DMS79 (cell line): ENCODE data around the gene FBXO2.
A peak's percentile ranks its signal among the peaks of the same experiment; 100 is the strongest.

Experiments used
- DNase-seq: peaks from one replicate; lab custom pipeline; 2025; lab: John Stamatoyannopoulos, UW

FBXO2 gene

GRCh38 chr1:11682287-11682771, 28.1 kb upstream of the FBXO2 start:
- DNase-seq = no peak

DNA sequence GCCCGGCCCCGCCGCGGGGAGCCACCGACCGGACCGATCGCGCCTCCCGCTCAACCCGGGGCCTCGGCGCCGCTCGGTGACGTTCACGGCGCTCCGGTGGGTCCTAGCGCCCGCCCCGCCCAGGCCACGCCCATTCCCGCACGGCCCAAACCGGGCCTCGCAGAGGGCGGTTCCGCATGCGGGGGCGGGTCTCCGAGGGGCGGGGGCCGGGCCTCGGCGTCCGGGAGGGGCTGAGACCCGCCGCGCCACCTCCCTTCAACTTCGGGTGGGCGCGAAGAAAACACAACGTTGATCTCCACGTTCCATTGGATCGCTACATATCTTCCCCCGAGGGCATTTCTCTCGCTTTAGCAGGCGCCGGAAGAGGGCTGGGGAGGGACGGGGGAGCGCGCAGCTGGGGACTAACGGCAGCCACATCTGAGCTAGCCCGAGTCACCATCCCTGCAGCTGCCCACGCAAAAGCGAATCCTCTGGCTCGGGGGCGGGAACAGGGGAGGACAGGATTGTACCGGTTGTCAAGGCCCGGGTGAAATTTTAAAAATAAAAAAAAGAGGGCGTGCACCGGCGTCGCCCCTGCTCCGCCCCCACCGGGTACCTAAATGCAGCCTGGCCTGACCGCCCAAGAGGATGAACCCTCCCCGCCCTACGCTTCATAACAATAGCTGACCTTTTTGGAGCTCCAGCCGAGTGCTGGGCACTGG, 27.0 kb upstream of the FBXO2 start, which contains the start of gene MAD2L2:
Gene MAD2L2, minus strand, starts transcription at position 78 of the 701 bp plus-strand sequence. CDS start 547 bp downstream, outside the sequence.
- DNase-seq = peak; percentile 77

DNA sequence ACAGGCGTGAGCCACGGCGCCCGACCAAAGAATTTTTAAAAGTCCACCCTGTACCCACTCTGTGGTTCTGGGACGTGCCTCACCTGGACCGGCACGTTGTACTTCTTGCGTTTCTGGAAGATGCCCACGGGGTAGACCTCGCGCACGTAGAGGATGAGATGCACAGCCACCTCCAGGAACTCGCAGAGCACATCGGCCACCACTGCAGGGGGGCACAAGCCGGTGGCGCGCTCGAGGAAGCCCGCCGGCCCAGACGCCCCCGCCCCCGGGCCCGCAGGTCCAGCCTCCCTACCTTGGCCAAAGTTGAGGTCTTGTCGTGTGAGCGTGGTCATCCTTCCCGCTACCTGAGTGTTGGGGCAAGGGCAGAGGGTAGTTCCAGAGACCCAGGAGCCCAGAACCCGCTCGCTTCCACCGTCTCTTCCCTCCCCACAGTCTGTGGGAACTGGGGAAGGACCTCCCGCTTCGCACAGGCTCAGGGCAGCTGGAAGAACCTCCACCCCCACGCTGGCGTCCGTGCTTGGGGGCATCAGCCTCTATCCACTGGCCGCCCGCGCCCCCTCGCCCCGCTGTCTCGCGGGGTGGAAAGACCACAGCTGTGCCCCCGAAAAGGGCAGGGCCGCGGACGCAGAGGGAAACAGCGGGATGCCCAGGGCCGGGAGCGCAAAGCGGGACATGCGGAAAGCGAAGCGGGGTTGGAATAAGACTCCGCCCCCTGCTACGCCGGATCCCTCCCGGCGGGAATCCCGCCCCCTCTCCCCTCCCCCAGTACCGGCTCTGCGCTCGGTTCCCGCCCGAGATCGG, 26.2 kb upstream of the FBXO2 start:
- DNase-seq = no peak

DNA sequence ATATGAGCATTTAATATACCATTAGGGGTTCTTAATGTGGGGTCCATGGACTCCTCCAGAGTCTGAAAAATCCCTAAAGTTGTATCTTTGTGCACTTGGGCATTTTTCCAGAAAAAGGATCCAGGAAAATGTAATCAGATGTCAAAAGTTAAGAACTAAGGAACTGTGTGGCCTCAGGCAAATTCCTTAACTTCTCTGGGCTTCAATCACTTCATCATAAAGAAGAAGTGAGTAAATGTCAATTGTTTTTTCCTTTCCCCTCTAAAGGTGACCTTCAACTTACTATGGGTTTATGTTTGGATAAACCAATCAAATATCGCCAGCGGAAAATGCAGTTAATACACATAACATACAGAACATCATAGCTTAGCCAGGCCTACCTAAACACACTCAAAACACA, 24.2 kb upstream of the FBXO2 start:
- no peak for DNase-seq

DNA sequence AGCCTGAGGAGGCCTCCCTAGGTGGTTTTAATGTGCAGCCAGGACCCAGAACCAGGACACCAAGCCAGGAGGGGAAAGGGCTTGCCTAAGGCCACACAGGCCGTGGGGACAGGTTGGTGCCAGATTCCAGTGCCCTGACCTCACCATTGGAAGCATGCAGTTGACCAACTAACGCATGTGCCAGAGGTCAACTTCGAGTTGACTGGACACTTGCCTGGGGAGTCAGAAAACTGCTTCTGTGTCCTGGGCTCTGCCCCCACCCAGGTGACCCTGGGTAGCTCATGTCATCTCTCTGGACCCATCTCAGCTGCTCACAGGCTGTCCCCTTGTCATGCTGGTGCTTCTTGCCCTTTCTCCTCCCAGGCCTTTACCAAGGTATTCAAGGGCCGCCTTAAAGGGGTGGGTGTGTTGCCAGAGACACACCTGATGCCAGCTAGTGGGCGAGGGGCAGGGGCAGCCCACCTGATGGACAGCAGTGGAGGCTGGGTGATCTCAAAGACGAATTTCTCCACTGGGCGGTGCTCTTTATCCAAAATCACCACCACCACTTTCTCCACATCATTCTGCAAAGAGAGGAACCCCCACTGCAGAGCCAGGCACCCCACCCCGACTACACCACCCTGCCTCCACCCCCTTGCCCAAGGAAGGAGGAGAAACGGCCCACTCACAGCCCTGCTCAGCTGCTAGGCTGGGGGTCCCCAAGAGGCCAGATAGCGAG, 22.3 kb upstream of the FBXO2 start:
- no peak for DNase-seq

DNA sequence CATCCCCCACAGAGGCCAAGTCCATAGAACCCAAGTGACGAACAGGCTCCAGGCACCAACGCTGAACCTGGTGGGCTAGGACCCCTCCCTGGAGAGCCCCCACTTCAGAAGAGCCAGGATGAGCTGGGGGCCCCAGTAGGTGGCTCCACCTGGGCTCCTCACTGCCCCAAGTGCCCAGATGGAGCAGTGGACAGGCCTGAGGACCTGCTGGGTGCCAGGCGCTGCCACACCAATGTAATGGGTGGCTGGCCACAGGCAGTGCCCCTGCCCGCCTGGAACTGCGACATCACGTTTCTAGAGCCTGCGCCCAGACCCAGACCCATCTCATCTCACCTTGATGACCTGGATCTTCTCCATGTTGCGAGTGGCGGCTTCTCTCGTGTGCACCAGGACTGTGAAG, 21.1 kb upstream of the FBXO2 start:
- no peak for DNase-seq

GRCh38 chr1:11674488-11674887, 20.3 kb upstream of the FBXO2 start:
- DNase-seq = no peak

DNA sequence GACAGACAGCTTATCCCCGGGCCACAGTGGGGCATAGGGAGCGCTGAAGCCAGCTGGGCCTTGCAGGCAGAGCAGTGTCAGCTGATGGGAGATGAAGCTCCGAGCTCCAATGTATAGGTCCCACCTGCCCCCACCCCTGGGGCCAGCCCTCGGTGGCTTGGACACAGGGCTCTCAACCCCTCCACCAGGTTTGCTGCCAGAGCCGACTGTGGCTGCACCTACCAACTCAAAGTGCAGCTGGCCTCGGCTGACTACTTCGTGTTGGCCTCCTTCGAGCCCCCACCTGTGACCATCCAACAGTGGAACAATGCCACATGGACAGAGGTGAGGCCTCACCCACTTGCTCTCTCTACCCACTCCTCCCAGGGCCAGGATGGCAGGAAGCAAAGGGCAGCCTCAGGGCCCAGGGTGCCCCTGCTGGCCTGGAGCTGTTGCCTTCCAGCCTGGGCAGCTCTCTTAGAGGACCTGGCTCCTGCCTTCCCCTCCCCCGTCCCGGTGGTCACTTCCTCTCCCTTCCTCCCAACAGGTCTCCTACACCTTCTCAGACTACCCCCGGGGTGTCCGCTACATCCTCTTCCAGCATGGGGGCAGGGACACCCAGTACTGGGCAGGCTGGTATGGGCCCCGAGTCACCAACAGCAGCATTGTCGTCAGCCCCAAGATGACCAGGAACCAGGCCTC, 19.0 kb upstream of the FBXO2 start:
- DNase-seq = no peak

- no peak for DNase-seq
These were observed 17.5 kb upstream of the FBXO2 start for GRCh38 chr1:11671544-11672286.

DNA sequence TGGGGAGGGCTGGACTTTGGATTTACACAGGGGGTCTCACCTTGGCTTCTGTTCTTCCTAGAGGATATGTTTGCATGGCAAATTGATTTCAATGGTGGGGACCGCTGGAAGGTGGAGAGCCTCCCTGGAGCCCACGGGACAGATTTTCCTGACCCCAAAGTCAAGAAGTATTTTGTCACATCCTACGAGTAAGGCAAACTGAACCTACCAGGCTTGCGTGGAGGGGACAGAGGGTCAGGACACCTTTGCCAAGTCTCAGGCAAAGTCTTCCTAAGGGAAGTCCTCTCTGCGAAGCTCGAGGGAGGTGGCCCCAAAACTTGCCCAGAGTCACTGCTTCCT, 16.9 kb upstream of the FBXO2 start:
- DNase-seq = no peak

DNA sequence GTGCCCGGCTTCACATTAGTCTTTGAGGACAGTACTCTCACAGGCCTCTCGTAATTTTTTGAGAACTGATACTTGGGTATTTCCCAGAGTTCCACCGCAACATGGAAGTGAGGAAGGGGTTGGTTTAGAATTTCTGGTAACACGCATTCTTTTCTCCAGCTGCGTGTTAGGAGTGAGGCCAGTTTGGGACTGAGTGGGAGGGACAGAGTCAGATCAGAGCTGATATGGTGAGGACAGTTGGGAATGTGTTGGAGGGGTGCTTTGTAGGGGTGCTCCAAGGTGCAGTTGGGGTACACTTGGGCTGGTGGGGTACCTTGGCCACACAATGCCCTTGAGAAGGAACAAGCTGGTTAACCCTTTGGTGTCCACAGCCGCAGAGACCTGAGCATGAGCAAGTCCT, 16.5 kb upstream of the FBXO2 start:
- DNase-seq = no peak

- no peak for DNase-seq
These were observed 14.3 kb upstream of the FBXO2 start for GRCh38 chr1:11668516-11668915.

DNA sequence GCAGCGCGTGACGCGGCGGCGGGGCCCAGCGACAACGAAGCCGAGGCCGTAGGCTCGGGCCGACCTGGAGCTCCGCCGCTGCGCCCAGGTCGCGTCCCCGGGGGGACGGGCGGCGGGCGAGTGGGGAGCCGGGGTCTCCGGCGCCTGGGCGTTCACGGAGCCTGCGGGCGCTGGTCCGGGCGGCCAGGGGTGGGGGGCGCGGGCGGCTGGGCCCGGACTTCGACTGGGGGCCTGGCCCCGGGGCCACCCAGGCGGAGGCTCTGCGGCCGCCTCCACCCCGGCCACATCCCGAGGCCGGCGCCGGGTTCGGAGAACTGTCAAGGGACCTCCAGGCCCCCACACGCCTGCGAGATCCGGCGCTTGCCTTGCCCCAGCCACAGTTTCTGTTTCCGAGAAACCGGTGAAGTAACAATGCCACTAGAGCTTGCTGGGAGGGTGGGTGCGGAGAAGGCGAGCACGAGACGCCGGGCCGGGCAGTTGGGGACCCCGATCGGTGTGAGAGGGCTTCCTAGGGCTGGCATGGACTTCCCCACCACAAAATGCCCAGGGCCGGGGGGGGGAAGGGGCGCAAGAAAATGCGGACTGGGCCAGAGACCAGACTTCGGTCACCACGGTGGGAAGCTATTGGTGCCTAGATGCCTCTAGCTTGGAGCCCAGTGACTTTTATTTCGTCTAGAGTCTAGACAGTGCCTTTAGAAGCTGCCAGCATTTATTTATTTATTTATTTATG, 10.3 kb upstream of the FBXO2 start:
- DNase-seq = no peak

GRCh38 chr1:11661103-11661502, 6.9 kb upstream of the FBXO2 start:
- DNase-seq = no peak

DNA sequence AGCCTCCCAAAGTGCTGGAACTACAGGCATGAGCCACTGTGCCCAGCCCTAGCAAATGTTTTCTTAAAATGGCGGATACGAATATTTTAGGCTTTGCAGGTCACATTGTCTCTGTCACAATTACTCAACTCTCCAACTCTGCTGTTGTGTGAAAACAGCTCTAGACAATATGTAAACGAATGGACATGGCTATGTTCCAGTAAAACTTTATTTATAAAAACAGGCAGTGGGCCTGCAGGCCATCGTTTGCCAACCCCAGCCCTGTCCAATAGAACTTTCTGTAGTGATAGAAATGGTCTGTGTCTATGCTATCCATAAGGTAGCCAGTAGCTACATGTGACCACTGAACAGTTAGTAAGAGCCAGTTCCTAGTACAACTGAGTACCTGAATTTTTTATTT, 5.5 kb upstream of the FBXO2 start:
- no peak for DNase-seq

DNA sequence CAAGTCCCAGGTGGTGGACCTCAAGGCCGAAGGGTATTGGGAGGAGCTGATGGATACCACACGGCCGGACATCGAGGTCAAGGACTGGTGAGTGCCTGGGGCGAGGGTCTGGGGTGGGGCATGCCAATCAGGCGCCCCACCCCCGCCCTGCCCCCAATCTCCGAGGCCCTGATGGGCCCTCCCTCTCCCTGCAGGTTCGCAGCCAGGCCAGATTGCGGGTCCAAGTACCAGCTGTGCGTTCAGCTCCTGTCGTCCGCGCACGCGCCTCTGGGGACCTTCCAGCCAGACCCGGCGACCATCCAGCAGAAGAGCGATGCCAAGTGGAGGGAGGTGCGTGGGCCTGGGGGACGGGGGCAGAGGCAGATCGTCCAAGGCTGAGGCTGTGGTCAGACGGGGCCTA, 4.3 kb upstream of the FBXO2 start:
- DNase-seq = no peak

- no peak for DNase-seq
These were observed 3.4 kb upstream of the FBXO2 start for GRCh38 chr1:11657654-11658053.

DNA sequence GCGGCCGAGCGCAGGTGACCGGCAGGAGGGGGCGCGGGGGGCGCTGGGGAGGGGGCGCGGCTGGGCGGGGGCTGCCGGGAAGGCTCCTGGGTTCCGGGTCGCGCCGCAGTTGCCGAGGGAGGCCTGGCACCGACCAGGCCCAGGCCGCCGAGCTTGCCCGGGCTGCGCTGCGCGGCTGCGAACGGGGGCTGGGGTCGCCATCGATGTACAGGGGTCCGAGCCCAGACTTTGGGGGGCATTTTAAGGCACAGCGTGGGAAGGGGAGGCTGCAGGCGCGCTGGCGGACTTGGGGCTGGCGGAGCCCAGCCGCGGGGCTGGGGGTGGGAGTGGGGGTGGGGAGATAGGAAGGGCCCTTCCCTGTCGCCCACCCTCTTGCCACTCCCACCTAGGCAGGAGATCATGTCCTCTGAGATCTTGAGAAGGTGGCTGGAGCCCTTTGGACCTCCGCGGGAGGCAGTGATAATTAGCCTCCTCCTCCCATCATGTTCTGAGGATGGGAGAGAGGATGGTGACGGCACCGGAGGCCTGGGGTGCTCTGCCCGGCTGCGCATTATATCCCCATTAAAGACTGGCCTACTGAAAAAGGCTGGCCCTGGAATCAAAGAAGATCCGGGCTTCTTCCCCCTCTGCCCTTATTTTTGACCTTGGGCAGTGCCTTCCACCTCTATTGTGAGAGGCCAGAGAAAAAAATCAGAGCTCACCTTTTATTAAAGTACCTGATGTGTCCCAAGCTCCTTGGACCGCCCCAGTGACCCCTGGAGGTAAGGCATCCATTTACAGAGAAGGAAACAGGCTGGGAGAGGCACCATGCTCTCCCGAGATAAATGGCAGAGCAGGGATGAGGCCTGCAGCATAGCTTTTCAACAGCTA, 945 bp upstream of the FBXO2 start:
- DNase-seq = no peak

DNA sequence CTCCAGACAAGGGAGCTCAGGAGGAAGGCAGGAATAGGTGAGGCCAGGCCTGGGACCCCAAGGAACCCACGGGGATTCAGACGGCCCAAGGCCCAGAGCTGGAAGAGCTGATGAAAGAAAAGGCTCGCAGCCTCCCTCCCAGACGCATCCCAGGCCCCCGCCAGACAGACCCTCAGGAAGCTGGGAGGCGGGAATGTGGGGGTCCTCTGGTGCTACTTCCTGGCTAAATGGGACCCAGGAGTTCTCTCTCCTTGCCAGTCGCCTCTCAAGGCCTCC, 430 bp downstream of the FBXO2 start:
- no peak for DNase-seq
